HUES64 (cell line): Measurements from ENCODE around the gene P3H3.
"Not testable (repeated sequence)": the region's sequence is repeated elsewhere in the genome, so short reads cannot be mapped to it uniquely, and the experiment has no call there.

Experiments used
- H3K27ac ChIP-seq: 2 replicates; pipeline ENCODE4 v1.7.0; 2013; ENCODE audit warnings: low read depth, low read length, inconsistent platforms
- H3K27me3 ChIP-seq: 2 replicates; pipeline ENCODE4 v1.6.1; 2013; ENCODE audit warnings: mild to moderate bottlenecking, low read length; ENCODE audit not compliant: insufficient read depth
- H3K36me3 ChIP-seq: 2 replicates; pipeline ENCODE4 v1.6.1; 2013; ENCODE audit warnings: mild to moderate bottlenecking, low read length; ENCODE audit not compliant: insufficient read depth
- H3K4me1 ChIP-seq: 2 replicates; pipeline ENCODE4 v1.6.1; 2013; ENCODE audit warnings: mild to moderate bottlenecking, low read length, moderate library complexity; ENCODE audit not compliant: insufficient read depth
- H3K4me3 ChIP-seq: 2 replicates; pipeline ENCODE4 v1.5.1; 2013; ENCODE audit warnings: mild to moderate bottlenecking, low read length, moderate library complexity
- H3K9ac ChIP-seq: 2 replicates; pipeline ENCODE4 v1.6.1; 2013; ENCODE audit warnings: mild to moderate bottlenecking, low read depth, low read length
- H3K9me3 ChIP-seq: 2 replicates; pipeline ENCODE4 v1.6.1; 2013; ENCODE audit warnings: low read depth, low read length; ENCODE audit not compliant: insufficient read depth
- WGBS: fragments of 150-250, 120-280 bp; methylation state at CpG from one replicate; pipeline ENCODE4 v1.1.7; 2013; ENCODE audit warnings: missing lambda C conversion rate; 5-methylcytosine and 5-hydroxymethylcytosine counted together

P3H3 gene

DNA sequence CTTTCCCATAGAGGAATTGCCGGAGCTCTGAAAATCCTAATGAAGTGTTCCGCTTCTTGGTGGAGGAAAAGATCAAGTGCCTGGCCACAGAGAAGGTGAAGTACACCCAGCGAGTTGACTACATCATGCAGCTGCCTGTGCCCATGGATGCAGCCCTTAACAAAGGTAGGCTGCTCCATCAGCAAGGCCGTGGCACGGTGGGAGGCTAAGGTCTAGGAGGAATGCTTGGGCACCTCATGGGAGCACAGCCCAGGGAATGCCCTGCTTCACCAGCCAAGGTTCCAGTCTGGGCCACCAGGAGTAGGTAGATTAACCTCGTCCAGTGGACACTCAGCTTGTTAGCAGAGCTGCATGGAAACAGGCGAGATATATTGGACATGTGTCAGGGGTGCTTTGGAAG lies 32.7 kb downstream of the P3H3 start:
- Histone ChIP-seq H3K36me3 (peaks cover 93% of the 10 kb centered on the region), H3K27ac (no peak overlapping the region), H3K9me3 (no peaks in the 10 kb centered on the region), H3K4me3 (no peak overlapping the region), H3K27me3 (no peaks in the 10 kb centered on the region), H3K9ac (no peak overlapping the region), H3K4me1 (0 out of 2 replicates have a peak, but pooled peaks cover 3% of the 10 kb centered on the region)
- WGBS: 95% methylated on average over 7 of the region's 7 CpGs

DNA sequence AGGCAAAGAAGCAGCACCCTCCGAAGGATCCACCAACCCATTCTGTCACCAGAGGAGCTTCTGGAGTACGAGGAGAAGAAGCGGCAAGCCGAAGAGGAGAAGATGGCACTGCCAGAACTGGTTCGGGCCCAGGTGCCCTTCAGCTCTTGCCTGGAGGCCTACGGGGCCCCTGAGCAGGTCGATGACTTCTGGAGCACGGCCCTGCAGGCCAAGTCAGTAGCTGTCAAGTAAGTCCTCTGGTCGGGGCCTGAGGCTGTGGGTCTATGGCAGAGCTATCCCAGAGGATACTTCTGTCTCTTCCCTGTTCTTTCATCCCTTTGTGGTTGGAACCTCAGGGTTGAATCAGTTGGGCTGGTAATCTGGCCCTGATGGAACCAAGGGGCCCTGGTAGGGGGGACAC lies 33.2 kb downstream of the P3H3 start:
- Histone ChIP-seq H3K27me3 (no peaks in the 10 kb centered on the region), H3K36me3 (peaks cover 88% of the 10 kb centered on the region), H3K4me1 (0 out of 2 replicates have a peak, but pooled peaks cover 6% of the 10 kb centered on the region), H3K4me3 (no peak overlapping the region), H3K27ac (no peak overlapping the region), H3K9me3 (no peaks in the 10 kb centered on the region), H3K9ac (no peak overlapping the region)
- WGBS: 95% methylated on average over 9 of the region's 9 CpGs

DNA sequence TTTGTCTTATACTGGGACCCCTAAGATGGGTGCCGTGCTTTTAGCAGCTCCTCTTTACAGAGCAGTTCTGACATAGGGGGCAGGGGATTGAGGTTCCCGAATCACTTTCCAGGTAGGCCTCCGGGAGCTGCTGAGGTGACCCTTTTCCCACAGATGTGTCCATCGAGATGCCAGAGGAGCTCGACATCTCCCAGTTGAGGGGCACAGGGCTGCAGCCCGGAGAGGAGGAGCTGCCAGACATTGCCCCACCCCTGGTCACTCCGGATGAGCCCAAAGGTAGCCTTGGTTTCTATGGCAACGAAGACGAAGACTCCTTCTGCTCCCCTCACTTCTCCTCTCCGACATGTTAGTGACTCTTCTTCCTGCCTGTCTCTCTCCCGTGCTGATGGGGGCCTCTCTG lies 34.8 kb downstream of the P3H3 start:
- Histone ChIP-seq H3K4me3 (no peak overlapping the region), H3K9me3 (no peaks in the 10 kb centered on the region), H3K4me1 (0 out of 2 replicates have a peak, but pooled peaks cover 10% of the 10 kb centered on the region), H3K27me3 (no peaks in the 10 kb centered on the region), H3K9ac (no peak overlapping the region), H3K36me3 (peaks cover 72% of the 10 kb centered on the region), H3K27ac (no peak overlapping the region)
- WGBS: 93% methylated on average over 11 of the region's 11 CpGs

DNA sequence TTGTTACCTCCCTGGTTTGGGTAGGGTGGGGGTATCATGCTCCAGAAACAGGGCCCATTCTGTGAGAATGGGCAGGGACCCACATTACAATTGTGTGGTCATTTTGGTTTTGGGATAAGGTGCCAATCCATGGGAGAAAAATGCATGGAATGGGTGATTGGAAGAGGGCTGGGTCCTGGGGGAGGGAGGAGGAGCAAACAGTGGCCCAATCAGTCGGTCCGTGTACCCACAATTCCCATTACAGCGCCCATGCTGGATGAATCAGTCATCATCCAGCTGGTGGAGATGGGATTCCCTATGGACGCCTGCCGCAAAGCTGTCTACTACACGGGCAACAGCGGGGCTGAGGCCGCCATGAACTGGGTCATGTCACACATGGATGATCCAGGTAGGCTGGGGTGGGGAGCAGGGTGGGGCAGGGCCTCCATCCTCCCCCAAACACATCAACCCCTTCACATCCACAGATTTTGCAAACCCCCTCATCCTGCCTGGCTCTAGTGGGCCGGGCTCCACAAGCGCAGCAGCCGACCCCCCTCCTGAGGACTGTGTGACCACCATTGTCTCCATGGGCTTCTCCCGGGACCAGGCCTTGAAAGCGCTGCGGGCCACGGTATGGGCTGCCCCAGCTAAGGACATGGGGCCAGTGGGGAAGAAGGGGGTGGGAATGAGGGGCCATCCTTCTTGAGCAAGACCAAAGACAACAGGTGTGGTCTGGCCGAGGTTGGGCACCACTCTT lies 35.5 kb downstream of the P3H3 start:
- Histone ChIP-seq H3K4me3 (no peak overlapping the region), H3K9me3 (no peaks in the 10 kb centered on the region), H3K4me1 (0 out of 2 replicates have a peak, but pooled peaks cover 12% of the 10 kb centered on the region), H3K9ac (no peak overlapping the region), H3K27me3 (no peaks in the 10 kb centered on the region), H3K36me3 (peaks cover 70% of the 10 kb centered on the region), H3K27ac (no peak overlapping the region)
- 96% methylated on average over 16 of the region's 16 CpGs for WGBS

DNA sequence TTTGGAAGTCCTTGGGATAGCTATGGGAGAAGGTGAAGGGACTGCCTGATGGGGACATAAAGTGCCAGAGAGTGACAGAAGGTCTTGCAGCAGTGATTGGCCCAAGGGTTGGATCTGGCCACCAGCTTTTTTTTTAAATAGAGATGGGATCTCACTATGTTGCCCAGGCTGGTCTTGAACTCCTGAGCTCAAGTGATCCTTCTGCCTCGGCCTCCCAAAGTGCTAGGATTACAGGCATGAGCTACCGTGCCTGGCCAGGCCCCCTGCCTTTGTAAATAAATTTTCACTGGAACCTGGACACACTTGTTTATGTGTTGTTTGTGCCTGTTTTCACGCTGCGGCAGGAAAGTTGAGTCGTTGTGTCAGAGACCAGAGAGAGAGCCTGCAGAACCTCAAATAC lies 37.1 kb downstream of the P3H3 start:
- WGBS: 97% methylated on average over 5 of the region's 5 CpGs
- peaks cover 72% of the 10 kb centered on the region for H3K36me3 ChIP-seq
- H3K27me3 ChIP-seq, H3K4me3 ChIP-seq, H3K27ac ChIP-seq, H3K9ac ChIP-seq, H3K9me3 ChIP-seq: not testable (repeated sequence)
- H3K4me1 ChIP-seq: peaks cover 21% of the 10 kb centered on the region; the same call in 1 of the 2 replicates

DNA sequence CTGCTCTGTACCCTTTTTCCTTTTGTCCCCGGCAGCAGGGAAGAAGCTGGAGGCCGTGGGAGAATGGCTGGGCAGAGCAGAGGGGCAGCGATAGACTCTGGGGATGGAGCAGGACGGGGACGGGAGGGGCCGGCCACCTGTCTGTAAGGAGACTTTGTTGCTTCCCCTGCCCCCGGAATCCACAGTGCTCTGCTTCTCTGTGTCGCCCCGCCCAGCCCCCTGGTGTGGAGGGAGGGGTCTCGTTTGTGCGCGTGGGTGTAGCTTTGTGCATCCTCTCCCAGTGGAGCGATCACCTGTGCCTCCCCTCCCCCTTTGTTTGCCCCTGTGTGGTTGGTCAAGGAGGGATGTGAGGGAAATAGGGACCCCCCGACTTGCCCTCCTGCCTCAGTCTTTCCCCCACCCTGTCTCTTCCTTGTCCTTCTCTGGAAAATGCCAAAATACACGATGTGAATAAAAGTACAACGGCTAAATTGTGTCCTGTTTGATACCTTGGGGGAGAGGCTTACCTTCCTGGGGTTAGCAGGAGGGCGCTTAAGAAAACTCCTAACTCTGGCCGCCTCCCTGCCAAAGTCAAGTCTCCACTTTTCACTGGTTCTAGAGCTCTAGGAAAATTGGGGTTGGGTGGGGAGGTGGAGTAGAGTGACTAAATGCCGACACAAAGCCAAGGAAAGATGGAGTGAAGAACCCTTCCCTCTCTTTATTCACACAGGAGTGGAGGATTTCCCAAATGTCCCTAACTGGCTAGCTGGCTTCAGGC lies 38.1 kb downstream of the P3H3 start:
- 51% methylated on average over 17 of the region's 19 CpGs for WGBS
- H3K36me3 ChIP-seq: peaks cover 72% of the 10 kb centered on the region
- peak overlapping the region; percentile 66; the same call in 1 of the 2 replicates for H3K27ac ChIP-seq
- H3K9ac ChIP-seq: peak overlapping the region; percentile 60; the same call in 1 of the 2 replicates
- no peaks in the 10 kb centered on the region for H3K27me3 ChIP-seq
- peaks cover 23% of the 10 kb centered on the region; the same call in 1 of the 2 replicates for H3K4me1 ChIP-seq
- no peaks in the 10 kb centered on the region for H3K9me3 ChIP-seq
- H3K4me3 ChIP-seq: peak overlapping the region; percentile 96

DNA sequence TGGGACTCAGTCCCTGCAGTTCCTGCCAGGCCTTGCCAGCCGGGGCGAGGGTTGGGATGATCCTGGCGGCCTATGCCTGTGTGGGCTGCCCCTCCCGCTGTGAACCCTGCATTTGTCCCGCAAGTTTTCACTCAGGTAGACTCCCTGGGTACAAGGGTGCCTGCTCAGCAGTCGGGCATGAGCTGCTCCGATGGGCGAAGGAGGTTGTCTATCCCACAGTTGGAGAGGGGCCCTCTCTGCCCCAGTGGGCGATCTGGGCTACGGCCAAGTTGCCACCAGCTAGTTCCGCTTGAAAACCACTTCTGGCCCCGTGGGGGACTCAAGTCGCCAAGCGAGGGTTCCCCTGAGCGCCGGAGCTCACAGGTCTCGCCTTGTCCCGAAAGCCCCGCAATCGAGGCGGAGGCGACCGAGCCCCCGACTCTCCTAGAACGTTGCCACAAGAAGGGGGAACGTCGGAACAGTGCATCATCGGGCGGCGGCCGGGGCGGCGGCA lies 38.8 kb downstream of the P3H3 start:
- peaks cover 28% of the 10 kb centered on the region; the same call in 1 of the 2 replicates for H3K4me1 ChIP-seq
- H3K9me3 ChIP-seq: no peaks in the 10 kb centered on the region
- H3K36me3 ChIP-seq: peaks cover 68% of the 10 kb centered on the region
- peak overlapping the region; percentile 96 for H3K4me3 ChIP-seq
- peak overlapping the region; percentile 60 for H3K9ac ChIP-seq
- 5% methylated on average over 33 of the region's 33 CpGs for WGBS
- peak overlapping the region; percentile 66; the same call in 1 of the 2 replicates for H3K27ac ChIP-seq
- H3K27me3 ChIP-seq: no peaks in the 10 kb centered on the region

DNA sequence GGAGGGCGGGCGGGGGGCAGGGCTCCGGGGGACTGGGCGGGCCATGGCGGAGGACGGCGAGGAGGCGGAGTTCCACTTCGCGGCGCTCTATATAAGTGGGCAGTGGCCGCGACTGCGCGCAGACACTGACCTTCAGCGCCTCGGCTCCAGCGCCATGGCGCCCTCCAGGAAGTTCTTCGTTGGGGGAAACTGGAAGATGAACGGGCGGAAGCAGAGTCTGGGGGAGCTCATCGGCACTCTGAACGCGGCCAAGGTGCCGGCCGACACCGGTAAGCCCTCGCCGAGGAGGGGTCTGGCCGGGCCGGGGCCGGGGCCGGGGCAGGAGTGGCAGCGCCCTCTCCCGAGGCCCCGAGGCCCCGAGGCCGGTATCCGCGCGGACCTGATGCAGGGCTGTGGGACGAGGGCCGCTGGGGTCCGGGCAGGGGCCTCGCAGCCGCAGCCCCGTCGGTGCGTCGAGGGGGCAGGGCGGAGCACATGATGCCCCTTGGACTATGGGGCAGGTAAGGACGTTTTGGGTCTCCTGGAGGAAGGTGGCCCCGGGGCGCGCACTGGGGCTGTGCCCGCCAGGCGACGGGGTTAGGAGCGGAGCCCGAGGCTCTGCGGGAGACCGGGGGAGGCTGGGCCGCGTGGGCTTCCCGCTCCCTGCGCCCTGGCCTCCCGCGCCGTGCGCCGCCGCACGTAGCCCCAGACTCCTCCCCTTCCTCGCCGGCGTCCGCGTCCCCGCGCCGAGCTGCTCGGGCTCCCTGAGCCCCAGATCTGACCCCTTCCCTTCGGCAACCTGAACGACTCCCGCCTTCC lies 39.4 kb downstream of the P3H3 start, which contains the start of gene TPI1:
Gene TPI1 (plus strand): TSS at position 119 of the 798 bp plus-strand sequence. CDS start 36 bp downstream, at position 155.
- Histone ChIP-seq H3K4me1 (peaks cover 28% of the 10 kb centered on the region; the same call in 1 of the 2 replicates), H3K27ac (peak within 1 kb of the TSS; percentile 93)

DNA sequence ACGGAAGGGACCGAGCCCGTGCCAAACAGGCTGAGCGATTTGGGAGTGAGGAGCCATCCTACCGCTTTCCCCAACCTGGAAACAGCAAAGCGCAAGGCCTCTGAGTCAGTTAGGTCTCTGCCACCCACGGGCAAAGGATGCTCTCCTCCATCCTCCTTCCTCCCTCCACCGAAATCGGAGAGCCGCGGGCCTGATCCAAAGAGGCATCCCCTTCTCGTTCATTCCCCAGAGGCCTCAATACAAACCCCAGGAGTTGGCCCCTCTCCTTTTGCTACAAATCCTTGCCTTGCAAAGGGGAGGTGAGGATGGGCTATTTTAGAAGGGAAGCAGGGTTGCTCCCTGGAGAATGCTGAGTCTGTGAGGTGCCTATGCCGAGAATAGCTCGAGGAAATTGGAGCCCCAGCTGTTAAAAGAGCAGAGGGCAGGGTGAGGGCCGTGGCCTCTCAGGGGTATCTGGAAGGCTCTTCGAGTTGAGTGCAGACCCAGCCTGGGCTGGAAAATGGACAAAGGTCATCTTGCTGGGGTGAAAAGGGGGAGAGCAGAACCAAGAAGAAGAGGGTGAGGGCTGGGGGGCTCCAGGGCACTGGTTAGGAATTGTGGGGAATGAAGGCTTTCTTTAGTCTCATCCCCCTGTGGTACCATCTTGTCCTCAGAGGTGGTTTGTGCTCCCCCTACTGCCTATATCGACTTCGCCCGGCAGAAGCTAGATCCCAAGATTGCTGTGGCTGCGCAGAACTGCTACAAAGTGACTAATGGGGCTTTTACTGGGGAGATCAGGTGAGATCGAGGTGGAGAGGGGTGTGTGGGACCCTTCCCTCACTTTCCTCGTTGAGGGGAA lies 40.2 kb downstream of the P3H3 start:
- Histone ChIP-seq H3K4me3 (peak overlapping the region; percentile 96), H3K36me3 (peaks cover 53% of the 10 kb centered on the region), H3K9me3 (no peaks in the 10 kb centered on the region), H3K27ac (peak overlapping the region; percentile 93; the same call in 1 of the 2 replicates), H3K9ac (peak overlapping the region; percentile 98), H3K27me3 (no peaks in the 10 kb centered on the region), H3K4me1 (peaks cover 28% of the 10 kb centered on the region; the same call in 1 of the 2 replicates)
- 6% methylated on average over 22 of the region's 22 CpGs for WGBS

More for the DNA sequence above, 39.4 kb downstream of the P3H3 start, which contains the start of gene TPI1:
- Histone ChIP-seq H3K9me3 (no peaks in the 10 kb centered on the region), H3K36me3 (peaks cover 61% of the 10 kb centered on the region), H3K9ac (peak within 1 kb of the TSS; percentile 98), H3K4me3 (peak within 1 kb of the TSS; percentile 96), H3K27me3 (no peaks in the 10 kb centered on the region)
- under 1% methylated on average over 86 of the region's 86 CpGs for WGBS
